ENCODE data around the gene AVPR2.

Gene AVPR2

GRCh38 chrX:153928846-153929245 is 24.4 kb downstream of the AVPR2 start:
- Histone ChIP-seq H3K9me3 (no peaks in the 10 kb centered on the region), H3K36me3 (peaks cover 18% of the 10 kb centered on the region), H3K4me3 (ENCODE audit: low read depth in 1 of 2, low read length in 1 of 2) (peak overlapping the region; percentile 48 to 98), H3K27ac (peak overlapping the region; percentile 100), H3K4me1 (ENCODE audit: control insufficient read depth in 1 of 2, insufficient read depth in 1 of 2, low read depth in 1 of 2, low read length in 1 of 2) (peaks cover 22 to 57% of the 10 kb centered on the region in 2 experiments), H3K27me3 (no peaks in the 10 kb centered on the region)
- no peak for TF ChIP-seq CTCF (IDR thresholded peaks at IDR 0.05)

- Histone ChIP-seq H3K4me3 (ENCODE audit: low read depth in 1 of 2, low read length in 1 of 2) (no peak overlapping the region), H3K27ac (peak overlapping the region; percentile 100), H3K36me3 (peaks cover 18% of the 10 kb centered on the region), H3K27me3 (no peaks in the 10 kb centered on the region), H3K4me1 (ENCODE audit: control insufficient read depth in 1 of 2, insufficient read depth in 1 of 2, low read depth in 1 of 2, low read length in 1 of 2) (peaks cover 24 to 57% of the 10 kb centered on the region in 2 experiments), H3K9me3 (no peaks in the 10 kb centered on the region)
- TF ChIP-seq CTCF (IDR thresholded peaks at IDR 0.05): no peak
Observed at GRCh38 chrX:153929576-153929975, 25.1 kb downstream of the AVPR2 start.

- Histone ChIP-seq H3K9me3 (no peaks in the 10 kb centered on the region), H3K27me3 (no peaks in the 10 kb centered on the region), H3K27ac (peak overlapping the region; percentile 100), H3K4me1 (ENCODE audit: control insufficient read depth in 1 of 2, insufficient read depth in 1 of 2, low read depth in 1 of 2, low read length in 1 of 2) (peaks cover 24 to 51% of the 10 kb centered on the region in 2 experiments), H3K36me3 (peaks cover 18% of the 10 kb centered on the region), H3K4me3 (ENCODE audit: low read depth in 1 of 2, low read length in 1 of 2) (no peak overlapping the region)
- TF ChIP-seq CTCF (IDR thresholded peaks at IDR 0.05): no peak
Observed at GRCh38 chrX:153930011-153930910, 25.8 kb downstream of the AVPR2 start.

GRCh38 chrX:153931151-153931550 is 26.7 kb downstream of the AVPR2 start:
- peaks cover 24 to 48% of the 10 kb centered on the region in 2 experiments for H3K4me1 ChIP-seq (ENCODE audit: control insufficient read depth in 1 of 2, insufficient read depth in 1 of 2, low read depth in 1 of 2, low read length in 1 of 2)
- no peak for TF ChIP-seq CTCF (IDR thresholded peaks at IDR 0.05)
- H3K9me3 ChIP-seq: no peaks in the 10 kb centered on the region
- no peak overlapping the region for H3K4me3 ChIP-seq (ENCODE audit: low read depth in 1 of 2, low read length in 1 of 2)
- H3K27ac ChIP-seq: no peak overlapping the region
- peaks cover 18% of the 10 kb centered on the region for H3K36me3 ChIP-seq
- no peaks in the 10 kb centered on the region for H3K27me3 ChIP-seq

GRCh38 chrX:153931748-153932147 is 27.3 kb downstream of the AVPR2 start:
- no peak overlapping the region for H3K27ac ChIP-seq

More at GRCh38 chrX:153931748-153932147, 27.3 kb downstream of the AVPR2 start:
- TF ChIP-seq CTCF (IDR thresholded peaks at IDR 0.05): no peak
- Histone ChIP-seq H3K4me1 (ENCODE audit: control insufficient read depth in 1 of 2, insufficient read depth in 1 of 2, low read depth in 1 of 2, low read length in 1 of 2) (peaks cover 24 to 42% of the 10 kb centered on the region in 2 experiments), H3K9me3 (no peaks in the 10 kb centered on the region), H3K36me3 (peaks cover 18% of the 10 kb centered on the region), H3K4me3 (ENCODE audit: low read depth in 1 of 2, low read length in 1 of 2) (no peak overlapping the region), H3K27me3 (no peaks in the 10 kb centered on the region)
